ENCODE measurements around the gene FKBP5.

GRCh38 chr6:35647400-35647799 lies 41.3 kb downstream of the FKBP5 start:
- no peak for TF ChIP-seq CTCF (IDR thresholded peaks at IDR 0.05)
- TF ChIP-seq EP300 (IDR thresholded peaks at IDR 0.05) = no peak
- no peak for TF ChIP-seq POLR2AphosphoS5 (IDR thresholded peaks at IDR 0.05)
- TF ChIP-seq POLR2A (IDR thresholded peaks at IDR 0.05) = no peak

All from stomach (tissue), 4 donors.